Kidney epithelial cell (primary cell): ENCODE results near the gene GAS2. TPM values are rescaled to one million over a fixed set of nuclear protein-coding genes. Genes with fewer than 3 reads are reported as not detected.
A peak's percentile ranks its signal among the peaks of the same experiment; 100 is the strongest.

ENCODE experiments used
- DNase-seq: peaks from one replicate; pipeline ENCODE4 v3.0.0-alpha.2; 2010; ENCODE audit warnings: low read depth
- H3K27me3 ChIP-seq: 2 replicates; pipeline ENCODE4 v1.6.0; 2011; ENCODE audit warnings: low read length; ENCODE audit not compliant: control insufficient read depth, insufficient read depth
- H3K36me3 ChIP-seq: 2 replicates; pipeline ENCODE4 v1.5.1; 2011; ENCODE audit warnings: low read length; ENCODE audit not compliant: control insufficient read depth, insufficient read depth
- H3K4me3 ChIP-seq: 2 replicates; pipeline ENCODE4 v1.5.1; 2011; ENCODE audit warnings: low read depth, mild to moderate bottlenecking, control low read depth, low read length
- CTCF ChIP-seq: IDR thresholded peaks from 2 replicates; pipeline ENCODE4 v1.5.1; 2011; ENCODE audit warnings: mild to moderate bottlenecking, moderate library complexity, low read length, control low read depth, inconsistent platforms; ENCODE audit not compliant: insufficient read depth, poor library complexity, severe bottlenecking
- total RNA-seq: library from RNA; depleted of rRNA; stranded (reverse); fragments of >200 nt; gene quantifications from 2 replicates; pipeline ENCODE4 v1.2.3, GENCODE V29; 2015

GAS2 gene
- total RNA-seq, 1 donor from 2014 or later = 0.46 TPM

GRCh38 chr11:22668005-22668796 lies 1.8 kb downstream of the GAS2 start:
- Histone ChIP-seq H3K27me3 (peaks cover 2% of the 10 kb centered on the region), H3K4me3 (no peak overlapping the region), H3K36me3 (no peaks in the 10 kb centered on the region)
- DNase-seq = no peak
- no peak for TF ChIP-seq CTCF

GRCh38 chr11:22669368-22669767 lies 3.0 kb downstream of the GAS2 start:
- DNase-seq = no peak
- Histone ChIP-seq H3K27me3 (peaks cover 2% of the 10 kb centered on the region), H3K36me3 (no peaks in the 10 kb centered on the region), H3K4me3 (no peak overlapping the region)
- no peak for TF ChIP-seq CTCF

GRCh38 chr11:22670830-22671229 lies 4.4 kb downstream of the GAS2 start:
- no peak overlapping the region for H3K4me3 ChIP-seq
- H3K27me3 ChIP-seq = peaks cover 2% of the 10 kb centered on the region
- no peak for DNase-seq
- peak; percentile 27 for TF ChIP-seq CTCF
- H3K36me3 ChIP-seq = no peaks in the 10 kb centered on the region

GRCh38 chr11:22671751-22672150 lies 5.3 kb downstream of the GAS2 start:
- no peaks in the 10 kb centered on the region for H3K36me3 ChIP-seq
- no peak overlapping the region for H3K4me3 ChIP-seq
- H3K27me3 ChIP-seq = no peaks in the 10 kb centered on the region
- TF ChIP-seq CTCF = no peak
- DNase-seq = no peak

- Histone ChIP-seq H3K27me3 (no peaks in the 10 kb centered on the region), H3K36me3 (no peaks in the 10 kb centered on the region), H3K4me3 (no peak overlapping the region)
- no peak for DNase-seq
- TF ChIP-seq CTCF = no peak
Observed at GRCh38 chr11:22674470-22675439, 8.3 kb downstream of the GAS2 start.
